OCI-LY3 (cell line): ENCODE data around the gene G0S2.

Experiments
- EZH2phosphoT487 ChIP-seq: fragments of 200-600 bp; shearing (Covaris generic); IDR thresholded peaks from 2 replicates; pipeline ENCODE4 v1.6.1; 2018; ENCODE audit warnings: antibody characterized with exemption, mixed run types, low read depth
- TF ChIP-seq, protein P1 (sequence below): fragments of 200-600, 300-600 bp; sonication (generic); IDR thresholded peaks from 2 replicates; pipeline ENCODE4 v1.5.1; 2014; ENCODE audit warnings: antibody characterized with exemption, low read length, low read depth

DNA sequence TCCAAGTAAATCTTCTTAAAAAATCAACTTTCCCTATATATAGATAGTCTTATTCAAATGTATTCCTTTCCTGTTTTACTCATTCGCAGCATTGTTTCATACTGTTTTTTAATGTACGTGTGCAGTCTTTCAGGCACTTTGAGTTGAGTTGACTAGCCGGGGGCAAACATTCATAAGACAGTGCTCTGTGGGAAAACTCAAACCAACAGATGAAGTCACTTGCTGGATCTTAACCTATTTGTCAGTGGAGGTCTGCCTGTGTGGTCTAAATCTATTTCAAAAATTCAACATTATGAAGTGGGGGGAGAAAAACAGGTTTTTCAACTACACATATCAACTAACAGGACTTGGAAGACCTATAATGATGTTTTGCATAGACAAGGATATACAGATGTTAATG, 35.6 kb downstream of the G0S2 start:
- TF ChIP-seq, protein P1, sequence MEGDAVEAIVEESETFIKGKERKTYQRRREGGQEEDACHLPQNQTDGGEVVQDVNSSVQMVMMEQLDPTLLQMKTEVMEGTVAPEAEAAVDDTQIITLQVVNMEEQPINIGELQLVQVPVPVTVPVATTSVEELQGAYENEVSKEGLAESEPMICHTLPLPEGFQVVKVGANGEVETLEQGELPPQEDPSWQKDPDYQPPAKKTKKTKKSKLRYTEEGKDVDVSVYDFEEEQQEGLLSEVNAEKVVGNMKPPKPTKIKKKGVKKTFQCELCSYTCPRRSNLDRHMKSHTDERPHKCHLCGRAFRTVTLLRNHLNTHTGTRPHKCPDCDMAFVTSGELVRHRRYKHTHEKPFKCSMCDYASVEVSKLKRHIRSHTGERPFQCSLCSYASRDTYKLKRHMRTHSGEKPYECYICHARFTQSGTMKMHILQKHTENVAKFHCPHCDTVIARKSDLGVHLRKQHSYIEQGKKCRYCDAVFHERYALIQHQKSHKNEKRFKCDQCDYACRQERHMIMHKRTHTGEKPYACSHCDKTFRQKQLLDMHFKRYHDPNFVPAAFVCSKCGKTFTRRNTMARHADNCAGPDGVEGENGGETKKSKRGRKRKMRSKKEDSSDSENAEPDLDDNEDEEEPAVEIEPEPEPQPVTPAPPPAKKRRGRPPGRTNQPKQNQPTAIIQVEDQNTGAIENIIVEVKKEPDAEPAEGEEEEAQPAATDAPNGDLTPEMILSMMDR: no peak
- TF ChIP-seq EZH2phosphoT487: no peak
